ENCODE measurements around the gene FOXO6. TPM values are rescaled to one million over a fixed set of nuclear protein-coding genes. Genes with fewer than 3 reads are reported as not detected.

The FOXO6 gene
- total and polyA plus RNA-seq, 2 donors (not counting 1 experiment from before 2014, with no cell fraction given), result 0.06 to 0.15 TPM

GRCh38 chr1:41362357-41362721 is 1.1 kb downstream of the FOXO6 start:
- Histone ChIP-seq H3K9ac (ENCODE audit: low read length) (peak overlapping the region; percentile 66), H3K4me1 (ENCODE audit: control insufficient read depth in 2 of 2, insufficient read depth in 2 of 2, low read length in 2 of 2) (peaks cover 34 to 41% of the 10 kb centered on the region in 2 donors), H3K79me2 (ENCODE audit: control insufficient read depth, insufficient read depth, low read length) (no peaks in the 10 kb centered on the region), H3K9me3 (ENCODE audit: control extremely low read depth in 1 of 3, control insufficient read depth in 2 of 3, insufficient read depth in 1 of 3, low read length in 2 of 3) (peaks cover 0 to 8% (median 0%) of the 10 kb centered on the region in 3 donors), H4K20me1 (ENCODE audit: control insufficient read depth, insufficient read depth, low read length, poor library complexity, severe bottlenecking) (peaks cover 5% of the 10 kb centered on the region), H3K36me3 (replicated peaks in 1 of 2; ENCODE audit: control extremely low read depth in 1 of 2, control insufficient read depth in 1 of 2, extremely low read depth in 1 of 2, insufficient read depth in 2 of 2, low read length in 1 of 2) (no peaks in the 10 kb centered on the region), H2AFZ (ENCODE audit: insufficient read depth, low read depth, low read length, poor library complexity, severe bottlenecking) (peak overlapping the region; percentile 62), H3K27ac (ENCODE audit: low read length in 2 of 2) (no peak overlapping the region), H3K4me3 (ENCODE audit: control extremely low read depth in 1 of 5, extremely low read depth in 1 of 5, insufficient read depth in 1 of 5, low read depth in 2 of 5, low read length in 4 of 5) (peak overlapping the region in 3 of 5 experiments; percentile 41 to 63 (median 57)), H3K27me3 (replicated peaks in 1 of 4; ENCODE audit: control extremely low read depth in 1 of 4, control insufficient read depth in 3 of 4, insufficient read depth in 4 of 4, low read length in 3 of 4) (peaks cover 0 to 67% (median 28%) of the 10 kb centered on the region in 4 experiments), H3K4me2 (replicated peaks; ENCODE audit: low read depth, low read length, poor library complexity, severe bottlenecking) (peak overlapping the region; percentile 97)
- no peak for ATAC-seq (ENCODE audit: low read depth)
- 15% methylated on average over 14 of the region's 20 CpGs for WGBS (ENCODE audit: insufficient coverage)
- ChIA-PET POLR2A (no interaction called here), CTCF (interaction anchor here (1.9 kb wide), 1 partner anchor 17 kb away, joined by 4 read pairs; no protein-coding TSS in a partner anchor)
- H3K27ac Mint-ChIP-seq, result peak overlapping the region; percentile 41
- H3K4me3 Mint-ChIP-seq, result peak overlapping the region; percentile 70
- H3K27me3 Mint-ChIP-seq, result peaks cover 35% of the 10 kb centered on the region
- TF ChIP-seq CTCF (IDR thresholded peaks at IDR 0.05) (no peak), EZH2 (IDR thresholded peaks at IDR 0.05; ENCODE audit: borderline replicate concordance, insufficient read depth, low read depth, low read length, poor library complexity, severe bottlenecking) (no peak)
- no peak for DNase-seq
- H3K9me3 Mint-ChIP-seq (ENCODE audit: insufficient read depth), result no peaks in the 10 kb centered on the region
- intact Hi-C loops (cut with micrococcal nuclease), result loop anchor here (5.0 kb wide), 1 partner anchor 120 kb away; the partner anchor contains the start of gene SCMH1
- peaks cover 35% of the 10 kb centered on the region for H3K4me1 Mint-ChIP-seq

- ChIA-PET CTCF (interaction anchor here (1.9 kb wide), 1 partner anchor 17 kb away, joined by 4 read pairs; no protein-coding TSS in a partner anchor), POLR2A (no interaction called here)
- Histone ChIP-seq H3K4me3 (ENCODE audit: control extremely low read depth in 1 of 5, extremely low read depth in 1 of 5, insufficient read depth in 1 of 5, low read depth in 2 of 5, low read length in 4 of 5) (peak overlapping the region in 1 of 5 experiments; percentile 41), H3K4me2 (replicated peaks; ENCODE audit: low read depth, low read length, poor library complexity, severe bottlenecking) (peak overlapping the region; percentile 97), H3K27ac (ENCODE audit: low read length in 2 of 2) (no peak overlapping the region), H3K9ac (ENCODE audit: low read length) (no peak overlapping the region), H3K4me1 (ENCODE audit: control insufficient read depth in 2 of 2, insufficient read depth in 2 of 2, low read length in 2 of 2) (peaks cover 34 to 40% of the 10 kb centered on the region in 2 donors), H3K9me3 (ENCODE audit: control extremely low read depth in 1 of 3, control insufficient read depth in 2 of 3, insufficient read depth in 1 of 3, low read length in 2 of 3) (peaks cover 0 to 8% (median 0%) of the 10 kb centered on the region in 3 donors), H3K27me3 (replicated peaks in 1 of 4; ENCODE audit: control extremely low read depth in 1 of 4, control insufficient read depth in 3 of 4, insufficient read depth in 4 of 4, low read length in 3 of 4) (peaks cover 0 to 65% (median 29%) of the 10 kb centered on the region in 4 experiments), H4K20me1 (ENCODE audit: control insufficient read depth, insufficient read depth, low read length, poor library complexity, severe bottlenecking) (peaks cover 5% of the 10 kb centered on the region), H2AFZ (ENCODE audit: insufficient read depth, low read depth, low read length, poor library complexity, severe bottlenecking) (no peak overlapping the region), H3K36me3 (replicated peaks in 1 of 2; ENCODE audit: control extremely low read depth in 1 of 2, control insufficient read depth in 1 of 2, extremely low read depth in 1 of 2, insufficient read depth in 2 of 2, low read length in 1 of 2) (no peaks in the 10 kb centered on the region), H3K79me2 (ENCODE audit: control insufficient read depth, insufficient read depth, low read length) (no peaks in the 10 kb centered on the region)
- intact Hi-C loops (cut with micrococcal nuclease), result loop anchor here (5.0 kb wide), 1 partner anchor 121 kb away; the partner anchor contains the start of gene SCMH1
- ATAC-seq (ENCODE audit: low read depth) (no peak), DNase-seq (peak; percentile 36)
- H3K9me3 Mint-ChIP-seq (ENCODE audit: insufficient read depth), result no peaks in the 10 kb centered on the region
- peaks cover 35% of the 10 kb centered on the region for H3K4me1 Mint-ChIP-seq
- H3K27ac Mint-ChIP-seq, result peak overlapping the region; percentile 61
- H3K4me3 Mint-ChIP-seq, result peak overlapping the region; percentile 70
- WGBS (ENCODE audit: insufficient coverage), result 65% methylated on average over 7 of the region's 8 CpGs
- TF ChIP-seq CTCF (IDR thresholded peaks at IDR 0.05) (no peak), EZH2 (IDR thresholded peaks at IDR 0.05; ENCODE audit: borderline replicate concordance, insufficient read depth, low read depth, low read length, poor library complexity, severe bottlenecking) (no peak)
- peaks cover 35% of the 10 kb centered on the region for H3K27me3 Mint-ChIP-seq
Observed at GRCh38 chr1:41362749-41363590, 1.7 kb downstream of the FOXO6 start.

Data from B cell (primary cell).